Measurements from ENCODE around the gene CDK2. TPM values are rescaled to one million over a fixed set of nuclear protein-coding genes. Genes with fewer than 3 reads are reported as not detected.

The CDK2 gene
- total RNA-seq, 2 donors from 2014 or later = 8.8 to 12.5 TPM

GRCh38 chr12:55942577-55943136 is 24.0 kb upstream of the CDK2 start:
- intact Hi-C loops (cut with DNase I) = loop anchor here (10.0 kb wide), 1 partner anchor 198 kb away; the partner anchor contains the start of gene GDF11
- ATAC-seq (no peak), DNase-seq (no peak)
- H3K4me3 ChIP-seq = no peak overlapping the region
- peaks cover 15% of the 10 kb centered on the region for H3K4me1 ChIP-seq
- TF ChIP-seq POLR2A (IDR thresholded peaks at IDR 0.05) (no peak), CTCF (IDR thresholded peaks at IDR 0.05) (no peak)
- WGBS, 2 donors = 94% methylated on average over 1 of the region's 1 CpG
- H3K27ac ChIP-seq = no peak overlapping the region
- H3K36me3 ChIP-seq (replicated peaks in 1 of 2; ENCODE audit: insufficient read depth in 1 of 2, low read depth in 2 of 2) = peaks cover 0 to 4% of the 10 kb centered on the region in 2 donors
- no peaks in the 10 kb centered on the region for H3K27me3 ChIP-seq
- H3K9me3 ChIP-seq = no peaks in the 10 kb centered on the region

- no peak for ATAC-seq
- peaks cover 0 to 4% of the 10 kb centered on the region in 2 donors for H3K36me3 ChIP-seq (replicated peaks in 1 of 2; ENCODE audit: insufficient read depth in 1 of 2, low read depth in 2 of 2)
- intact Hi-C loops (cut with DNase I) = loop anchor here (10.0 kb wide), 1 partner anchor 202 kb away; the partner anchor contains the start of gene GDF11
- 80% methylated on average over 6 of the region's 6 CpGs for WGBS, 2 donors
- no peaks in the 10 kb centered on the region for H3K4me1 ChIP-seq
- no peak for DNase-seq
- H3K27me3 ChIP-seq = no peaks in the 10 kb centered on the region
- no peaks in the 10 kb centered on the region for H3K9me3 ChIP-seq
- no peak overlapping the region for H3K4me3 ChIP-seq
- no peak for TF ChIP-seq POLR2A (IDR thresholded peaks at IDR 0.05)
- no peak for TF ChIP-seq CTCF (IDR thresholded peaks at IDR 0.05)
- H3K27ac ChIP-seq = no peak overlapping the region
Observed at GRCh38 chr12:55946553-55946952, 20.1 kb upstream of the CDK2 start.

- H3K4me1 ChIP-seq = peaks cover 13% of the 10 kb centered on the region
- peaks cover 0 to 5% of the 10 kb centered on the region in 2 donors for H3K36me3 ChIP-seq (replicated peaks in 1 of 2; ENCODE audit: insufficient read depth in 1 of 2, low read depth in 2 of 2)
- DNase-seq (no peak), ATAC-seq (no peak)
- intact Hi-C loops (cut with DNase I) = no loop called here
- no peak overlapping the region for H3K4me3 ChIP-seq
- H3K27ac ChIP-seq = no peak overlapping the region
- TF ChIP-seq POLR2A (IDR thresholded peaks at IDR 0.05) (no peak), CTCF (IDR thresholded peaks at IDR 0.05) (no peak)
- no peaks in the 10 kb centered on the region for H3K9me3 ChIP-seq
- H3K27me3 ChIP-seq = no peaks in the 10 kb centered on the region
- 84 to 100% methylated on average over 1 to 4 of the region's 4 CpGs for WGBS, 2 donors
Observed at GRCh38 chr12:55955344-55955743, 11.3 kb upstream of the CDK2 start.

GRCh38 chr12:55955800-55956508 is 10.7 kb upstream of the CDK2 start:
- intact Hi-C loops (cut with DNase I) = no loop called here
- Histone ChIP-seq H3K27me3 (no peaks in the 10 kb centered on the region), H3K27ac (no peak overlapping the region), H3K4me1 (peaks cover 13% of the 10 kb centered on the region), H3K36me3 (replicated peaks in 1 of 2; ENCODE audit: insufficient read depth in 1 of 2, low read depth in 2 of 2) (peaks cover 0 to 5% of the 10 kb centered on the region in 2 donors), H3K4me3 (no peak overlapping the region), H3K9me3 (no peaks in the 10 kb centered on the region)
- TF ChIP-seq POLR2A (IDR thresholded peaks at IDR 0.05) (no peak), CTCF (IDR thresholded peaks at IDR 0.05) (peak in 3 of 7 experiments; percentile 20 to 38 (median 20))
- peak; percentile 33 for ATAC-seq
- WGBS, 2 donors = 82 to 84% methylated on average over 6 of the region's 6 CpGs
- DNase-seq = peak in 3 of 4 donors; percentile 31 to 52 (median 41)
